GM18505 (cell line): ENCODE measurements around the gene ETHE1.

ENCODE experiments used
- ATAC-seq: cut with Tn5 transposase; IDR thresholded peaks from one replicate; pipeline ENCODE4 v1.9.1; 2021; ENCODE audit not compliant: unreplicated experiment
- POLR2A ChIP-seq: IDR thresholded peaks from 4 replicates; pipeline ENCODE4 v1.6.1; 2011; ENCODE audit warnings: borderline replicate concordance; ENCODE audit not compliant: insufficient read depth, insufficient read length; ENCODE audit errors: extremely low read depth

Gene ETHE1

GRCh38 chr19:43503501-43504425, 23.2 kb downstream of the ETHE1 start:
- peak; percentile 52 for TF ChIP-seq POLR2A
- ATAC-seq: peak; percentile 84

- no peak for ATAC-seq
- no peak for TF ChIP-seq POLR2A
These were observed 24.5 kb downstream of the ETHE1 start for GRCh38 chr19:43502419-43502976.

- TF ChIP-seq POLR2A: no peak
- no peak for ATAC-seq
These were observed 25.2 kb downstream of the ETHE1 start for GRCh38 chr19:43501661-43502418.

- TF ChIP-seq POLR2A: no peak
- no peak for ATAC-seq
These were observed 28.0 kb downstream of the ETHE1 start for GRCh38 chr19:43499042-43499441.

GRCh38 chr19:43498233-43498842, 28.7 kb downstream of the ETHE1 start:
- no peak for ATAC-seq
- TF ChIP-seq POLR2A: no peak

GRCh38 chr19:43496960-43497359, 30.0 kb downstream of the ETHE1 start:
- ATAC-seq: no peak
- TF ChIP-seq POLR2A: no peak

- no peak for ATAC-seq
- no peak for TF ChIP-seq POLR2A
These were observed 31.9 kb downstream of the ETHE1 start for GRCh38 chr19:43495082-43495481.

GRCh38 chr19:43490759-43491158, 36.2 kb downstream of the ETHE1 start:
- TF ChIP-seq POLR2A: no peak
- ATAC-seq: no peak

GRCh38 chr19:43489979-43490599, 36.9 kb downstream of the ETHE1 start:
- no peak for TF ChIP-seq POLR2A
- no peak for ATAC-seq

- ATAC-seq: no peak
- TF ChIP-seq POLR2A: no peak
These were observed 37.7 kb downstream of the ETHE1 start for GRCh38 chr19:43489310-43489709.

GRCh38 chr19:43488179-43488578, 38.8 kb downstream of the ETHE1 start:
- no peak for ATAC-seq
- TF ChIP-seq POLR2A: no peak

- no peak for ATAC-seq
- no peak for TF ChIP-seq POLR2A
These were observed 40.6 kb downstream of the ETHE1 start for GRCh38 chr19:43486412-43486811.

GRCh38 chr19:43485951-43486350, 41.0 kb downstream of the ETHE1 start:
- TF ChIP-seq POLR2A: no peak
- no peak for ATAC-seq
